ENCODE data around the gene LTBR. TPM values are rescaled to one million over a fixed set of nuclear protein-coding genes. Genes with fewer than 3 reads are reported as not detected.

LTBR gene
- total RNA-seq, 1 donor from 2014 or later: not detected

DNA sequence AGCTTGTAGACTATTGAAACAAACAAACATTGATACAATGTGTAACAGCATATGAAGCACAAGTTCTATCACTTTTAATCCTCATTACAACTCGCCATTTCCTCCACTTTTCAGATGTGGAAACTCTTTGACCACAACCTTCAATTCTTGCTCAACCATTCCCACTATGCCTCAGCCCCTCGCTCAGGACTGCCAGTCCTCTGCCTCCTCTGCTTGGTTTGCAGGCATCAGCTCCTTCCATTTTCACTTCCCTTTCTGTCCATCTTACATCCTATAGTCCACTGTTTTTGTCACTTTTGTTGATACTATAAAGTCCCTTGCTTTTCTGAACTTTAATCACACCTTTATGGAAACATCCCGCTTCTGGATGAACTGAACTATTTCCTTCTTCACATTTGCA lies 32.6 kb downstream of the LTBR start:
- no peak overlapping the region for H3K4me3 ChIP-seq
- no peaks in the 10 kb centered on the region for H3K27me3 ChIP-seq
- no peak overlapping the region for H3K4me3 Mint-ChIP-seq

DNA sequence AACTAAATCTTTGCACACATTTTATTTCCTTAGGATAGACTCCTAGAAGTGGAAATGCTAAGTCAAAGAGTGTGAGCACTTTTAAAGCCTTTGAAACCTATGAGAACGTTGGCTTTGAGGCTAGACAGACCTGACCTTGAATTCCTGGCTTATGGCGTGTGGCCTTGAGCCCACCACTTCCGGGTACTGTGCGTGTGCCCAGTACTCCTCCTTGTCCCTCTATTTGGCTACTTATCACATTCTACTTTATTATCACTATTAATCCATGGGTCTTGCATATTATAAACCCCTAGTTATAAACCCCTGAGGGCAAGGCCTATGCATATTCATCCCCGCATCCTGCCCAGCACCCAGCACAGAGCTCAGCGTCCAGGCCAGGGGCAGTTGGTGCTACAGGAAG lies 34.8 kb downstream of the LTBR start:
- Mint-ChIP-seq H3K4me1 (no peaks in the 10 kb centered on the region), H3K36me3 (no peaks in the 10 kb centered on the region), H3K4me3 (no peak overlapping the region), H3K27me3 (ENCODE audit: insufficient read depth, low read depth) (peaks cover 3% of the 10 kb centered on the region), H3K27ac (no peak overlapping the region), H3K9me3 (no peaks in the 10 kb centered on the region)
- Histone ChIP-seq H3K4me2 (no peak overlapping the region), H3K36me3 (no peaks in the 10 kb centered on the region), H2AFZ (replicated peaks) (no peak overlapping the region), H3K27ac (no peak overlapping the region), H3K79me2 (ENCODE audit: low read depth) (no peaks in the 10 kb centered on the region), H4K20me1 (ENCODE audit: low read depth) (no peaks in the 10 kb centered on the region), H3K4me3 (no peak overlapping the region), H3K4me1 (no peaks in the 10 kb centered on the region), H3F3A (ENCODE audit: low read depth) (no peaks in the 10 kb centered on the region), H3K9me3 (ENCODE audit: low read depth) (no peaks in the 10 kb centered on the region), H3K9ac (no peak overlapping the region), H3K27me3 (no peaks in the 10 kb centered on the region)
- TF ChIP-seq CTCF (IDR thresholded peaks at IDR 0.05) (no peak), EZH2phosphoT487 (IDR thresholded peaks at IDR 0.05) (no peak), EZH2 (IDR thresholded peaks at IDR 0.05) (no peak)
- no peak for DNase-seq (ENCODE audit: low spot score)

More for the DNA sequence above, 32.6 kb downstream of the LTBR start:
- H3K27me3 Mint-ChIP-seq (ENCODE audit: insufficient read depth, low read depth): peaks cover 3% of the 10 kb centered on the region
- Histone ChIP-seq H3K9ac (no peak overlapping the region), H2AFZ (replicated peaks) (no peak overlapping the region), H3K4me2 (no peak overlapping the region), H3K4me1 (no peaks in the 10 kb centered on the region), H3K9me3 (ENCODE audit: low read depth) (no peaks in the 10 kb centered on the region), H3F3A (ENCODE audit: low read depth) (no peaks in the 10 kb centered on the region), H3K27ac (no peak overlapping the region), H4K20me1 (ENCODE audit: low read depth) (no peaks in the 10 kb centered on the region), H3K79me2 (ENCODE audit: low read depth) (no peaks in the 10 kb centered on the region), H3K36me3 (no peaks in the 10 kb centered on the region)
- H3K4me1 Mint-ChIP-seq: no peaks in the 10 kb centered on the region
- no peaks in the 10 kb centered on the region for H3K9me3 Mint-ChIP-seq
- no peak for DNase-seq (ENCODE audit: low spot score)
- no peak overlapping the region for H3K27ac Mint-ChIP-seq
- TF ChIP-seq CTCF (IDR thresholded peaks at IDR 0.05): no peak
- TF ChIP-seq EZH2 (IDR thresholded peaks at IDR 0.05): no peak
- TF ChIP-seq EZH2phosphoT487 (IDR thresholded peaks at IDR 0.05): no peak
- no peaks in the 10 kb centered on the region for H3K36me3 Mint-ChIP-seq

GRCh38 chr12:6420364-6420763 lies 36.4 kb downstream of the LTBR start:
- no peaks in the 10 kb centered on the region for H3K27me3 ChIP-seq
- H3K4me3 ChIP-seq: no peak overlapping the region
- H3K27ac Mint-ChIP-seq: no peak overlapping the region
- no peak overlapping the region for H3K4me3 Mint-ChIP-seq
- H2AFZ ChIP-seq (replicated peaks): no peak overlapping the region
- TF ChIP-seq CTCF (IDR thresholded peaks at IDR 0.05) (no peak), EZH2 (IDR thresholded peaks at IDR 0.05) (no peak), EZH2phosphoT487 (IDR thresholded peaks at IDR 0.05) (no peak)
- no peaks in the 10 kb centered on the region for H3K79me2 ChIP-seq (ENCODE audit: low read depth)
- H3K4me2 ChIP-seq: no peak overlapping the region
- H3K36me3 Mint-ChIP-seq: no peaks in the 10 kb centered on the region
- H3K27me3 Mint-ChIP-seq (ENCODE audit: insufficient read depth, low read depth): peaks cover 2% of the 10 kb centered on the region
- no peak for DNase-seq (ENCODE audit: low spot score)
- peaks cover 5% of the 10 kb centered on the region for H3K4me1 Mint-ChIP-seq
- H3K9me3 Mint-ChIP-seq: no peaks in the 10 kb centered on the region
- H3K4me1 ChIP-seq: no peaks in the 10 kb centered on the region
- no peak overlapping the region for H3K9ac ChIP-seq
- no peaks in the 10 kb centered on the region for H4K20me1 ChIP-seq (ENCODE audit: low read depth)
- H3F3A ChIP-seq (ENCODE audit: low read depth): no peaks in the 10 kb centered on the region
- H3K36me3 ChIP-seq: no peaks in the 10 kb centered on the region
- H3K27ac ChIP-seq: no peak overlapping the region
- H3K9me3 ChIP-seq (ENCODE audit: low read depth): no peaks in the 10 kb centered on the region

Data from neural progenitor cell (in vitro differentiated cells).